ENCODE results near the gene ALOX15.
"Not testable (repeated sequence)": the region's sequence is repeated elsewhere in the genome, so short reads cannot be mapped to it uniquely, and the experiment has no call there.

Gene ALOX15

GRCh38 chr17:4617090-4617489 lies 24.4 kb downstream of the ALOX15 start:
- Histone ChIP-seq H3K27me3 (ENCODE audit: insufficient read depth, low read length) (no peaks in the 10 kb centered on the region), H3K4me3 (ENCODE audit: low read length) (no peak overlapping the region), H3K9me3 (ENCODE audit: insufficient read depth, low read depth, low read length) (no peaks in the 10 kb centered on the region), H3K9ac (ENCODE audit: low read depth, low read length) (no peak overlapping the region), H3K36me3 (ENCODE audit: insufficient read depth, low read length) (no peaks in the 10 kb centered on the region), H3K27ac (ENCODE audit: low read depth, low read length) (no peak overlapping the region), H3K4me1 (ENCODE audit: insufficient read depth, low read length) (peaks cover 7% of the 10 kb centered on the region; the same call in 1 of the 2 replicates)
- WGBS, result 90% methylated on average over 17 of the region's 17 CpGs

- no peaks in the 10 kb centered on the region for H3K9me3 ChIP-seq (ENCODE audit: insufficient read depth, low read depth, low read length)
- H3K36me3 ChIP-seq (ENCODE audit: insufficient read depth, low read length), result no peaks in the 10 kb centered on the region
- WGBS, result 92% methylated on average over 9 of the region's 9 CpGs
- no peak overlapping the region for H3K9ac ChIP-seq (ENCODE audit: low read depth, low read length)
- H3K27me3 ChIP-seq (ENCODE audit: insufficient read depth, low read length), result no peaks in the 10 kb centered on the region
- no peak overlapping the region for H3K4me3 ChIP-seq (ENCODE audit: low read length)
- no peak overlapping the region for H3K27ac ChIP-seq (ENCODE audit: low read depth, low read length)
- peaks cover 7% of the 10 kb centered on the region; the same call in 1 of the 2 replicates for H3K4me1 ChIP-seq (ENCODE audit: insufficient read depth, low read length)
Observed at GRCh38 chr17:4616476-4616875, 25.0 kb downstream of the ALOX15 start.

- H3K9ac ChIP-seq (ENCODE audit: low read depth, low read length), result no peak overlapping the region
- H3K27ac ChIP-seq (ENCODE audit: low read depth, low read length), result no peak overlapping the region
- no peaks in the 10 kb centered on the region for H3K36me3 ChIP-seq (ENCODE audit: insufficient read depth, low read length)
- H3K4me3 ChIP-seq (ENCODE audit: low read length), result no peak overlapping the region
- H3K27me3 ChIP-seq (ENCODE audit: insufficient read depth, low read length), result no peaks in the 10 kb centered on the region
- 89% methylated on average over 6 of the region's 6 CpGs for WGBS
- peaks cover 8% of the 10 kb centered on the region for H3K4me1 ChIP-seq (ENCODE audit: insufficient read depth, low read length)
- H3K9me3 ChIP-seq (ENCODE audit: insufficient read depth, low read depth, low read length), result no peaks in the 10 kb centered on the region
Observed at GRCh38 chr17:4610656-4611055, 30.8 kb downstream of the ALOX15 start.

DNA sequence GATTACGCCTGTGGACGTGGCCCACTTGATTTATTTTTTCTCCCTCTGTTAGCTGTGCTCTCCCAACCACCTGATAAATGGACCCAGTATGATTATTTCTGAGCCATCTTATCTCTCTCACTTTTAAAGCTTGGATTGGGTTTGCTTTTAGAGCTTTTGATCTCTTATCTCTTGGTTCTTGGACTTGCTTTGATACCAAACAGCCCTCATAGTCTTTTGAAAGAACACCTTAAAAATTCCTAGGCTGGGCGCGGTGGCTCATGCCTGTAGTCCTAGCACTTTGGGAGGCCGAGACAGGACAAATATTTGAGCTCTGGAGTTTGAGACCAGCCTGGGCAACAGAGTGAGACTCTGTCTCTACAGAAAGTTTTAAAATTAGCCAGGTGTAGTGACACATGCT lies 31.3 kb downstream of the ALOX15 start:
- H3K4me3 ChIP-seq (ENCODE audit: low read length), result no peak overlapping the region
- H3K9ac ChIP-seq (ENCODE audit: low read depth, low read length), result no peak overlapping the region; the same call in 1 of the 2 replicates
- peaks cover 8% of the 10 kb centered on the region for H3K4me1 ChIP-seq (ENCODE audit: insufficient read depth, low read length)
- H3K27me3 ChIP-seq (ENCODE audit: insufficient read depth, low read length), result no peaks in the 10 kb centered on the region
- H3K36me3 ChIP-seq (ENCODE audit: insufficient read depth, low read length), result no peaks in the 10 kb centered on the region
- 87% methylated on average over 5 of the region's 5 CpGs for WGBS
- H3K27ac ChIP-seq (ENCODE audit: low read depth, low read length), result no peak overlapping the region
- no peaks in the 10 kb centered on the region for H3K9me3 ChIP-seq (ENCODE audit: insufficient read depth, low read depth, low read length)

DNA sequence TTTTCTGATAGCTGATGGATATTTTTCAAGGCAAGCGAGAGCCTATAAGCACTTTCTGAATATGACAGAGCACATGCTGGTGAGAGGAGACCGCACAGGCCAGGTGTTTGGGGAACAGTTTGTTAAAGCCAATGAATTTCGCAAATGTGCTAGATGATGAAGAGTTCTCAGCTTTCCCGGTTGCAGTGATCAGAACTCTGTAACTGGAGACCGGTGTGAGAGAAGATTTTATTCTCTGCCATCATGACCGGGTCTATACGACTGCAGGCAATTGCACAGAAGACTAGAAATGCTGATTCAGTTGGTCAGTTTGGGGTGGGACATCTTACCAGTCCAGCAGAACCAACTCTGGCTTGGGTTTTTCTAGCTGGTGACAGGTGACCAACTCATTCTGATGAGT lies 31.7 kb downstream of the ALOX15 start:
- Histone ChIP-seq H3K4me1 (ENCODE audit: insufficient read depth, low read length) (peaks cover 8% of the 10 kb centered on the region), H3K9me3 (ENCODE audit: insufficient read depth, low read depth, low read length) (no peaks in the 10 kb centered on the region), H3K4me3 (ENCODE audit: low read length) (no peak overlapping the region), H3K27me3 (ENCODE audit: insufficient read depth, low read length) (no peaks in the 10 kb centered on the region), H3K27ac (ENCODE audit: low read depth, low read length) (no peak overlapping the region), H3K9ac (ENCODE audit: low read depth, low read length) (no peak overlapping the region; the same call in 1 of the 2 replicates), H3K36me3 (ENCODE audit: insufficient read depth, low read length) (no peaks in the 10 kb centered on the region)
- 93% methylated on average over 7 of the region's 7 CpGs for WGBS

- H3K4me1 ChIP-seq (ENCODE audit: insufficient read depth, low read length), result peaks cover 8% of the 10 kb centered on the region
- H3K4me3 ChIP-seq (ENCODE audit: low read length), result no peak overlapping the region
- no peak overlapping the region for H3K9ac ChIP-seq (ENCODE audit: low read depth, low read length)
- no peaks in the 10 kb centered on the region for H3K36me3 ChIP-seq (ENCODE audit: insufficient read depth, low read length)
- no peaks in the 10 kb centered on the region for H3K9me3 ChIP-seq (ENCODE audit: insufficient read depth, low read depth, low read length)
- 61% methylated on average over 8 of the region's 9 CpGs for WGBS
- no peaks in the 10 kb centered on the region for H3K27me3 ChIP-seq (ENCODE audit: insufficient read depth, low read length)
- no peak overlapping the region for H3K27ac ChIP-seq (ENCODE audit: low read depth, low read length)
Observed at GRCh38 chr17:4607773-4608187, 33.7 kb downstream of the ALOX15 start.

DNA sequence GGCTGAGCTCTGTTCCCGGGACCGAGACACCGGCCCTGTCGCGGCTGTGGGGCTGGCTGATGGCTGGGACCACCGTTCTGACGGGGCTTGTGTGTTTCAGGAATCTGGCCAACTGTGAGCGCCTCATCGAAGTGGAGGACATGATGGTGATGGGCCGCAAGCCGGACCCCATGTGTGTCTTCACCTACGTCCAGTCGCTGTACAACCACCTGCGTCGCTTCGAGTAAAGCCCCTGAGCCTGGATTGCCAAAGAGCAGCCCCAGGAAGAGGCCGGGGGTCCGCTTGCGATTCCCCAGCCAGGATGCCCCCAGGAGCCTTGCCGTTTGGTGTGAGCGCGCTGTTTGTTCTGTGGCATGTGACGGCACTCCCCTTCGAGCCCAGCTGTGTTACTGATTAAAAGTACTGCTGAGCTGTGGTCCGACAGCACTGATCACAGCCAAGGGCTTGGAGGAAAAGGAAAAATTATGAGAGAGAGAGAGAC lies 34.2 kb downstream of the ALOX15 start:
- no peaks in the 10 kb centered on the region for H3K27me3 ChIP-seq (ENCODE audit: insufficient read depth, low read length)
- H3K9ac ChIP-seq (ENCODE audit: low read depth, low read length), result no peak overlapping the region
- WGBS, result 86% methylated on average over 25 of the region's 25 CpGs
- no peaks in the 10 kb centered on the region for H3K9me3 ChIP-seq (ENCODE audit: insufficient read depth, low read depth, low read length)
- H3K27ac ChIP-seq (ENCODE audit: low read depth, low read length), result no peak overlapping the region
- no peaks in the 10 kb centered on the region for H3K36me3 ChIP-seq (ENCODE audit: insufficient read depth, low read length)
- H3K4me1 ChIP-seq (ENCODE audit: insufficient read depth, low read length), result peaks cover 8% of the 10 kb centered on the region
- no peak overlapping the region for H3K4me3 ChIP-seq (ENCODE audit: low read length)

- Histone ChIP-seq H3K4me1 (ENCODE audit: insufficient read depth, low read length) (peaks cover 10% of the 10 kb centered on the region), H3K27ac (ENCODE audit: low read depth, low read length) (no peak overlapping the region), H3K9me3 (ENCODE audit: insufficient read depth, low read depth, low read length) (no peaks in the 10 kb centered on the region), H3K4me3 (ENCODE audit: low read length) (no peak overlapping the region), H3K27me3 (ENCODE audit: insufficient read depth, low read length) (no peaks in the 10 kb centered on the region), H3K9ac (ENCODE audit: low read depth, low read length) (no peak overlapping the region), H3K36me3 (ENCODE audit: insufficient read depth, low read length) (no peaks in the 10 kb centered on the region)
- 89% methylated on average over 12 of the region's 12 CpGs for WGBS
Observed at GRCh38 chr17:4605826-4606225, 35.7 kb downstream of the ALOX15 start.

DNA sequence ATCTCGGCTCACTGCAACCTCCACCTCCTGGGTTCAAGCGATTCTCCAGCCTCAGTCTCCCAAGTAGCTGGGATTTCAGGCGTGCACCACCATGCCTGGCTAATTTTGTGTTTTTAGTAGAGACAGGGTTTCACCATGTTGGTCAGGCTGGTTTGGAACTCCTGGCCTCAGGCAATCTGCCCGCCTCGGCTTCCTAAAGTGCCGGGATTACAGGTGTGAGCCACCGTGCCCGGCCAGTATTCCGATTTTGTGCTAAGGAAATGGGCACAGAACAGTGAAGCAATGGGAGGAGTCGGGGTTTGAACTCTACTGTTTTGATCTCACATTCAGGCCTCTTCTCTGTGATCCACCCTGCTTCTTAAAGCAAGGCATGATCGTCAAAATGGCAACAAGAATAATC lies 36.7 kb downstream of the ALOX15 start:
- H3K9me3 ChIP-seq (ENCODE audit: insufficient read depth, low read depth, low read length); H3K9ac ChIP-seq (ENCODE audit: low read depth, low read length); H3K4me3 ChIP-seq (ENCODE audit: low read length); H3K27ac ChIP-seq (ENCODE audit: low read depth, low read length); H3K36me3 ChIP-seq (ENCODE audit: insufficient read depth, low read length); H3K27me3 ChIP-seq (ENCODE audit: insufficient read depth, low read length): not testable (repeated sequence)
- WGBS, result 94% methylated on average over 11 of the region's 11 CpGs
- peaks cover 18% of the 10 kb centered on the region for H3K4me1 ChIP-seq (ENCODE audit: insufficient read depth, low read length)

- no peaks in the 10 kb centered on the region for H3K9me3 ChIP-seq (ENCODE audit: insufficient read depth, low read depth, low read length)
- H3K4me1 ChIP-seq (ENCODE audit: insufficient read depth, low read length), result peaks cover 24% of the 10 kb centered on the region
- H3K4me3 ChIP-seq (ENCODE audit: low read length), result no peak overlapping the region
- no peak overlapping the region for H3K9ac ChIP-seq (ENCODE audit: low read depth, low read length)
- WGBS, result 86% methylated on average over 18 of the region's 18 CpGs
- no peaks in the 10 kb centered on the region for H3K36me3 ChIP-seq (ENCODE audit: insufficient read depth, low read length)
- no peak overlapping the region for H3K27ac ChIP-seq (ENCODE audit: low read depth, low read length)
- no peaks in the 10 kb centered on the region for H3K27me3 ChIP-seq (ENCODE audit: insufficient read depth, low read length)
Observed at GRCh38 chr17:4604111-4604644, 37.3 kb downstream of the ALOX15 start.

DNA sequence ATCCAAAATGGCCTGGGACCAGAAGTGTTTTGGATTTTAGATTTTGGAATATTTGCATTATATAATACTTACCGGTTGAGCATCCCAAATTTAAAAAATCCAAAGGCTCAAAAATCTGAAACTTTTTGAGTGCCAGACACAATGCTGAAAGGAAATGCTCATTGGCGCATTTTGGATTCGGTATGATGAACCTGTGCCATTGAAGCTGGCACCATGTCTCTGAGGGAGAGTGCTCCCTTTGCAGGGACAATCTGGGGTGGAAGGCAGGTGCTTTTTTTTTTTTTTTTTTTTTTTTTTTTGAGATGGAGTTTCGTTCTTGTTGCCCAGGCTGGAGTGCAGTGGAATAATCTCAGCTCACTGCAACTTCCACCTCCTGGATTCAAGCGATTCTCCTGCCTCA lies 39.4 kb downstream of the ALOX15 start:
- H3K9ac ChIP-seq (ENCODE audit: low read depth, low read length), result no peak overlapping the region
- no peak overlapping the region for H3K27ac ChIP-seq (ENCODE audit: low read depth, low read length)
- no peaks in the 10 kb centered on the region for H3K27me3 ChIP-seq (ENCODE audit: insufficient read depth, low read length)
- H3K4me3 ChIP-seq (ENCODE audit: low read length), result no peak overlapping the region
- no peaks in the 10 kb centered on the region for H3K36me3 ChIP-seq (ENCODE audit: insufficient read depth, low read length)
- H3K4me1 ChIP-seq (ENCODE audit: insufficient read depth, low read length), result peaks cover 20% of the 10 kb centered on the region
- 94% methylated on average over 5 of the region's 5 CpGs for WGBS
- H3K9me3 ChIP-seq (ENCODE audit: insufficient read depth, low read depth, low read length), result no peaks in the 10 kb centered on the region

DNA sequence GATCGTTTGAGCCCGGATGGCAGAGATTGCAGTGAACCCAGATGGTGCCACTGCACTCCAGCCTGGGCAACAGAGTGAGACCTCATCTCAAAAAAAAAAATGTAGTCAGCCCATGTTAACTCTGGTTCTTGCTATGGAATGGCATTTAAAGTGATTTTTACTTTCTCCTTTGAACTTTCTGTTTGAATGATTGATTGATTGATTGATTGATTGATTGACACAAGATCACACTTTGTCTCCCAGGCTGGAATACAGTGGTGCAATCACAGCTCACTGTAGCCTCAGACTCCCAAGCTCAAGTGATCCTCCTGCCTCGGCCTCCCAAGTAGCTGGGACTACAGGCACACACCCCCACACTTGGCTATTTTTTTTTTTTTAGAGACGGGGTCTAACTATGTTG lies 40.2 kb downstream of the ALOX15 start:
- H3K27ac ChIP-seq (ENCODE audit: low read depth, low read length), result no peak overlapping the region
- peaks cover 20% of the 10 kb centered on the region for H3K4me1 ChIP-seq (ENCODE audit: insufficient read depth, low read length)
- no peaks in the 10 kb centered on the region for H3K9me3 ChIP-seq (ENCODE audit: insufficient read depth, low read depth, low read length)
- no peaks in the 10 kb centered on the region for H3K36me3 ChIP-seq (ENCODE audit: insufficient read depth, low read length)
- H3K9ac ChIP-seq (ENCODE audit: low read depth, low read length), result no peak overlapping the region
- WGBS, result 97% methylated on average over 4 of the region's 4 CpGs
- no peak overlapping the region for H3K4me3 ChIP-seq (ENCODE audit: low read length)
- no peaks in the 10 kb centered on the region for H3K27me3 ChIP-seq (ENCODE audit: insufficient read depth, low read length)

Measured in HUES64 (cell line).